Muscle of back (tissue), 11 donors: ENCODE data around the gene KLHL30. TPM values are rescaled to one million over a fixed set of nuclear protein-coding genes. Genes with fewer than 3 reads are reported as not detected.
"Not testable (repeated sequence)": the region's sequence is repeated elsewhere in the genome, so short reads cannot be mapped to it uniquely, and the experiment has no call there.

ENCODE experiments used
- DNase-seq, 3 donors: peaks; one replicate each; pipeline versions ENCODE4 v3.0.0 to v3.0.0-alpha.2; 2013
- polyA plus RNA-seq, 10 donors: library from polyadenylated mRNA; unstranded; fragments of 120-200 nt; gene quantifications; one replicate each; pipeline ENCODE4 v1.2.1, GENCODE V29; 2013; ENCODE audit not compliant: insufficient read length in 10 of 10

Gene KLHL30
- polyA plus RNA-seq, 10 donors = 6.7 to 21.4 (median 15.4) TPM

DNA sequence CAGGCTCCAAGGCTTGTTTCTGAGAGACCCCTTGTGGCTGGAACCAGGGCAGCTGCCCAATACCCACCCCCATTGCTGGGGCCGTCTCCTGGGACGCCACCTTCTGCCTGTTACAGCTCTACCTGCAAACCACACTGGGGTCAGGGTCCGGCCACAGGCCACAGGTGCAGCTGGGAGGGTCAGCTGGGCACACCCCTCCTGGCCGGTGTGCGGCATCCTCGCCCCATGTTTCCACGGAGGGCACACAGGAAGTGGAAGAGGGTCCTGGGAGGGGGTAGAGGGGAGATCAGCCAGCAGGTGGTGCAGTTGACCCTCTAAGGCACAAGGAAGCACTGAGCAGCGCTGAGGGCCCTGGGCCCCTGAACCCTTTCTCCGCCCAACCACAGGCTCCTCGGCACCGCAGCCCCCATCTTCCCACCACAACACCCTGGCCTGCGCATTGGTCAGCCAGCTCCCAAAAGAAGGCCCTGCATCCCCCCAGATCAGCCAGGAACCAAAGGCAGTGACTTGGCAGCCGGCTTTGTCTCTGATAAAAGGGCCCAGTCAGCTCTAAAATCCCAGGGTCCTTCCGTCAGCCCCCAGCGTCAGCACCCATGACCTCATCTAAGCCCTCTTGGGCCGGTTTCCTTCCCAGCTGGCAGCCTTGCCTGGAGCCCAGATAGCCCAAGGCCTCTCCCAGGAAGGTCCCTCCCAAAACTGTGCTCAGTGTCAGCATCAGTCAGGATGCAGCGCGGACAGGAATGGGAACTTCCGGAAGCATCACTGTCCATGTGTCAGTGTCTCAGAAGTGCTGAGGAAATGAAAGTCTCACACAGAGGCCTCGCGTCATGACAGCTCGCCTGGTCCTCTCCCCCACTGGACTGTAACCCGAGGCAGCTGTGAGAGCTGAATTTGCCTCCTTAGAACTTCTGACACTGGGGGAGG, 22.0 kb downstream of the KLHL30 start:
- no peak for DNase-seq

DNA sequence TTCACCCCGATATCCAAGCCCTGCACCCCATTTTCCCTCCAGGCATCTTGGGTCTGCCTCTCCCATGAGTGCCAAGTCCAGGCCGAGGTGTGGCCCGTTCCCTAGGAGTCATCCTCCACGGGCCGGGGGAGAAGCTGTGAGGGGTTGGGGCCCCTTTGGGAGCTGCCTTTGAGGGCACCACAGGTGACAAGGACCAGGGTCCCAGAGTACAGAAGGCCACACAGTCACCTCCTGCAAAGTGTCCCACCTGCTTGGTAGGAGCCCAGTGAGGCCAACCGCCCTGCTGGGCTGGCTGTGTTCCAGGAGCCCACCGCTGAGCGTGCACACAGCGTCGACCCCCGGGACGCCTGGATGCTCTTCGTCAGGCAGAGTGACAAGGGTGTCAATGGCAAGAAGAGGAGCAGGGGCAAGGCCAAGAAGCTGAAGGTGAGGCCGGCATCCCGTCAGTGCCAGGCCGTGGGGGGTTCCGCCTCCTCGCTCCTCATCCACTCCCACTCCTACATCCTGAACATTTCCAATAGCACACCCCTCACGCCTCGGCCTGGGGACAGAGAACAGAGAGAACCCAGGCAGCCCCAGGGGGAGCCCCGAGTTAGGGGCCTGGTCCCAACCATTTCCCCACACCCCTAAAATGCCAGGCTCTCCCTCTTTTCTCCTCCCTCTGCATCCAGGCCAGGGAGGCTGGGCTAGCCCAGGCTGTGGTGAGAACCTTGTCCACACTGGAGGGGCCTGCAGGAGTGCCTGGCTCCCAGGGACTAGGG, 23.0 kb downstream of the KLHL30 start:
- no peak for DNase-seq

DNA sequence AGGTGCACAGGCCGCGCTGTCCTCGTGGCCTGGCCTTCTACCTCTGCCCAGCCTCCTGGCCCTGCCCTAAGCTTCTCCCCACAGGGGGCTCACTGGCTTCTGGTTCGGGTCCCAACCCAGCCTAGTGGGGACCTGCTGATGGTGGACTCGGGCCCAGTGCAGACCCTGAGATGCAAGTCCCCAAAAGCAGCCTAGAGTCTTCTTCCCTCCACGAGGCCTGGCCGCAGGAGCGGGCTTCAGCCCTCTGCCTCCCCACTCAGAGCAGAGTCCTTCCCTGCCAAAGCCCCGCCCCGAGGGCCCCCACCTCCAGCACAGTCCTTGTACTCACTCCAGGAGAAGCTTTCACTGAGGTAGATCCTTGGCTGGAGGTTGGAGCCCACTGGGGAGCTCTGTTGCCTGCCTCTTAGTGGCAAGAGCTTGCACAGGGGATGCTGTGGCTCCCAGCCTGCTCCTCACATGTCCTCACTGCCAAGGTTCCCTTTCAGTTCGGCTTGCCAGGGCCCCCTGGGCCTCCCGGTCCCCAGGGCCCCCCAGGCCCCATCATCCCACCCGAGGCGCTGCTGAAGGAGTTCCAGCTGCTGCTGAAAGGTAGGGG, 23.9 kb downstream of the KLHL30 start:
- no peak for DNase-seq

DNA sequence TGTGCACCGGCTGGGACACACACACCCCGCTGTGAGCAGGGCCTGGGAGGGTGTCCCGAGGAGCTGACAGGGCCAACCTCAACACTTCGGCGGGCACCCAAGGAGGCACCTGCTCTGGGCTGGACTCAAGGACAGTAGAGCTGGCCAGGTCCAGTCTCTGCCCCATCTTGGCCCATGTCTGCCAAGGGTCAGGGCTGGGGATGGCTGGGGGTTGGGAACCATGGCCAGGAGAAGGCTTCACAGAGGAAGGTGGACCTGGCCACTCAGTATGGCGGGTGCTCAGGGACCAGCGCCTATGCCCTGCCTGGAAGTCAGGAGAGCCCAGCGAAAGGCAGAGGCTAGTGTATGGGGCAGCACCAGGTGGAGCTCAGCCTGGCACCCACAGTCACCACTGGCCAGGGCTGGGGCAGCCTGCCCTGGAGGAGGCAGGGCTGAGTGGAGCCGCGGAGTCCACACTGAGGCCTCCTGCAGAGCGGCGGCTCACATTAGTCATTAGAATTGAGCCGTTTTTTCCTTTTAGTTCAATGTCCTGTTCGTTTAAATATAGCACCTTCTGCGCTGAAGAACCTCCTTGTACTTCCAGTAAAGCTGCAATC, 24.5 kb downstream of the KLHL30 start:
- no peak for DNase-seq

DNA sequence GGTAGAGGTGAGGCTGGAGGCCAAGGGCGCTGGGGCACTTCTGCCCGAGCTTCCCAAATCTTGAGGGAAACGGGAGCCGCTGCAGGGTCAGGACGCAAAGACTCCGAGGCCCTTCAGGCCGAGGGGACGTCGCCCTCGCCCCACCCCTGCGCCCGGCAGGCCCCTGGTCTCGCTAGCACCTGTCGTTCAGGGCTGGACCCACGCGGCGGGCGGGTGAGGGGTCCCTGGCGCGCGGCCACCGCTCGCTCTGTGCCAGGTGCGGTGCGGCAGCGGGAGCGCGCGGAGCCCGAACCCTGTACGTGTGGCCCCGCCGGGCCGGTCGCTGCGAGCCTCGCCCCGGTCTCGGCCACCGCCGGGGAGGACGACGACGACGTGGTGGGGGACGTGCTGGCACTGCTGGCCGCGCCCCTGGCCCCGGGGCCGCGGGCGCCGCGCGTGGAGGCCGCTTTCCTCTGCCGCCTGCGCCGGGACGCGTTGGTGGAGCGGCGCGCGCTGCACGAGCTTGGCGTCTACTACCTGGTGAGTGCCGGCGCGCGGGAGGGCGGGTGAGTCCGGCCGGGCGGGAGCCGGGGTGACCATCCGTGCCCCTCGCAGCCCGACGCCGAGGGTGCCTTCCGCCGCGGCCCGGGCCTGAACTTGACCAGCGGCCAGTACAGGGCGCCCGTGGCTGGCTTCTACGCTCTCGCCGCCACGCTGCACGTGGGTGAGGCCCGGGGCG, 25.2 kb downstream of the KLHL30 start:
- DNase-seq = no peak

DNA sequence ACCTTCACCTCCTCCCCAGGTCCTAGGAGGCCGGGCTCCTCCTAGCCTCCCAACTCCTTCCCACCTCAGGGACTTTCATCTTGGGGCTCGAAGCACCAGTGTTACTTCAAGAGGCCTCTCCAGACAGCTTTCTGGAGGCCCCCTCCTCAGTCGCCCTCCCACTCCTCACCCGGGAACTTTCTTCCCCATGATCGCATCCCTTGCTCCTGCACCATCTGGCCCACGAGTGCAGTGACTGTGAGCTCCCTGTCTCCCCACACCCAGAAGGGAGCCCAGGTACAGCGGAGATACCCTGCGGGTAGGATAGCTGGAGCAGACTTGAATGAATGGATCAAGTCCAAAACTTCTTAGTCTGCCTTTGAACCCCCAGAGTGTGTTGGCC, 26.4 kb downstream of the KLHL30 start:
- DNase-seq = no peak

DNA sequence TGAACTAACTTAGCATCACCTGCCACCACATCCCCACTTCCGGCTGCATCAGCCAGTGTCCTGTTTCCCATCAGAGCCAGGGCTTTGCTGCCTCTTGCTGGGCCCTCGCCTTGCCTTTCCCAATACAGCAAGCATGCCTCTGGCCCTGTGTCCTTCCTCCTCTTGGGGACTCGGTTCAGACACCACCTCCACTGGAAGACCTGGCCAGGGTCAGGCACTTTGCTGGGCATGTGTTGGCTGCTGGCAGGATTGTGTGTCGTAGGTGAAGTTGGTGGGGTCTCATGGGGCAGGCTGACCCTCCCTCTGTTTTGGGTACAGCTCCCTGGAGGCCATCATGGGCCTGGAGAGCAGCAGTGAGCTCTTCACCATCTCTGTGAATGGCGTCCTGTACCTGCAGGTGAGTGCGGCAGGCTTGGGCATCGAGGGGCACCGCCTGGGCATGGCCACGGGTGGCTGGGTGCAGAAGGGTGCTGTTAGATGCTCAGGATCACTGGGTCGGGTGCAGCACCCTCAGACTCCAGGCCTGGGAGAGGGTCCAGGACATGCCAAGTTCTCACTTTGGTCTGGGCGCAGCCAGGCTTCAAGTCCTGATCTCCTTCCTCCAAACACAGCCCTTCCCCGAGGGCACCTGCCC, 26.9 kb downstream of the KLHL30 start:
- DNase-seq = no peak

DNA sequence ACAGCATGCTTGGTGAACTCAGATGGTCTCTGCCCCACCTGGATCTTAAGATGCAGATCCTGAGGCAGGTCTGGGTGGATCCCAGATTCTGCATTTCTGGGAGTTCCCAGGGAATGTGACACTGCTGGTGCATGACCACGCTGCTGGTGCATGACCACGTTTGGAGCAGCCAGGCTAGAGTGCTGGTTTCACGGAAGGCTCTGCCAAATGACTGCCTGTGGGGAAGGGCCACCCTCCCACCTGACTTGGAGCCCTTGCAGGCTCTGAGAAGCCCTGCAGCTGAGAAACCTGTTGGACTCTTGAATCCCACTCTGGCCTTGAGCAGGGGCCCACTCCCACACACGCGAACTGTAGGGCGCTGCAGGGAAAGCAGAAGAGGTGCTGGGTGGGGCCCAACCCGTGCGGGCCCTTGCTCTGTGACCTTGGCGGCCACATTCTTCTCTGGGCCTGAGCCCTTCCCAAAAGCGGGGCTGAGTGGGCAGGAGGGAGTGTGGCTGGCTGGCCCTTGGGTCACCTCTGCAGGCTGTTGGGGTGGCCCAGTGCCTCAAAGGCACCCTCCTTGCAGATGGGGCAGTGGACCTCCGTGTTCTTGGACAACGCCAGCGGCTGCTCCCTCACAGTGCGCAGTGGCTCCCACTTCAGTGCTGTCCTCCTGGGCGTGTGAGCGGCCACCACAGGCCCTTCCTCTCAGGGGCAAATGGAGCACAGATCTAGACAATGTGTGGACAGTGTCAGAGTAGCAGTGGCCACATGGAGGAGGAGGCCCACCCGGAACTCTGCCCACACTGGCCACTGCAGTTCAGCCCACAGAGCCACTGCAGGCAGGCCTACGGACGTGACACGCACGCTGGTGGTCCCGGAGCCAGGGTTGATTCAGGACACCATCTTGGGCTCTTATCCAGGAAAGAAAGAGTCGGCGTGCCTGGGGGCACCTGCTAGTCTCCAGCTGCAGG, 28.2 kb downstream of the KLHL30 start:
- no peak for DNase-seq

DNA sequence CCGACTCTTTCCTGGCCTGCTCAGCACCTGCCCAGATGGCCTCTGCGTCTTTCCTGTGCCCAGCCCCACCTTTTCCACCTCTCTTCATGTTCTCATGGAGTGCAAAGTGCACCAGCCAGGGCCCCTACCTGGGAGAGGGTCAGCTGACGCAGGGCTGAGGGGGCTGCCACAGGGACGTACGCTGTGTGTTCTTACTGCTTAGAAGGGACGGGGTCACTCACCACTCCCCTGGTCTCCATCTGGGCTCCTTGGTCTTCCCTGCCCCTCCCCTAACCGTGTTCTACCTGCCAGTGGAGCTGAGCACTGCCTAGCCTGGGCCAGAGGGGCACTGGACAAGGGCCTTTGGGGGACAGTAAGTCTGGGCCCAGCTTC, 28.9 kb downstream of the KLHL30 start:
- no peak for DNase-seq

DNA sequence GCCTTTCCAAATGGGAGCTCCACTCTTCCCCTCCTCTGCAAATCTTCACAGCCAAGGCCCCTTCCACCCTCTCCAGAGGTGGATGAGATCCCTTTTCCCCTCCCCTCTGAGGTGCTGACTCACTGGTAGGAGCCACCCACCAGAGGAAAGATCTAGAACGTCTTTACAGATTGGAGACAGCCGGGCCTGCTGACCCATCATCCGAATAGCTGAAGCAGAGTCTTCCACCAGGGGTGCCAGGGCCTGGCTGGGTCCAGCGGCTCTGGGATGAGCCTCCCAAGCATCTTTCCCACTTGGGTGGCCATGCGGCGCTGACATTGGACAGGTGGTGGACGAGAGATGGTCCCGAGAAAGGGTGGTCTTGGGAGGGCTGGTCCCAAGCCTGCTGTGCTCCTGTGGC, 29.3 kb downstream of the KLHL30 start:
- no peak for DNase-seq

DNA sequence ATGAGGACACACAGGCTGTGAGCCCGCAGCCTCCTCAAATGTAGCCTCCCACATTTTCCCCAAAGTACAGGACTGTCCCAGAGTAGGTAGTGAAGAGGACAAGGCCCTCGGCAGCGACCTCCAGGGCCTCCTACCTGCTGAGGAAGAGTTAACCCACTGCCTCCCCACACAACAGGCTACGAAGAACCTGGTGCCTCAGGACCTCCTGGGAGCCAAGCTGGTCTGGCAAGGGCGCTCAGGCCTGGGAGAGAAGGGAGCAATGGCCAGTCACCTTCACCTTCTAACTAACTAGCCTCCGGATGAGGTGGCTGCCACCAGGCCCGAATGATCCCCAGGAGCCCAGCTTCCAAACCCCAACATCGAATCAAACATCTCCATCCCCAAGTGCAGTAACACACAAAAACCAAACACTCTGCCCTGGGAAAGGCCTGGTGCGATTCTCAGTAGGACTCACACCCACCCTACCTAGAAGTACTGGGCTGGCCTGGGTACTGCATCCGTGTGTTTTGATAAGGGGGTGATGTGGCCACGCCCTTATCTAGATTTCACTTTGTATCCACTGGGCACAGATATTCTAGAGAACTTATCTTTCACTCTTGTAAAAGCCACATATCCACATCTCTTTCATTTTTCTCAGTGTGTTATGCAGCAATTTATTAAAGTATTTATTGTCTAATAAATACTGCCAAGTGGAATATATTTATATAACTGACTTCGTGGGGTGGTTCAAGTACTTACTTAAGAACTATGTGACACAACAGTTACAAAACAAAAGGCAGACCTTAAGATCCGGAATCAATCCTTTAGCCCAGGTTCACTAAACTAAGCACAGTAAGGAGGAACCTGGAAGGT, 30.0 kb downstream of the KLHL30 start:
- DNase-seq = no peak

DNA sequence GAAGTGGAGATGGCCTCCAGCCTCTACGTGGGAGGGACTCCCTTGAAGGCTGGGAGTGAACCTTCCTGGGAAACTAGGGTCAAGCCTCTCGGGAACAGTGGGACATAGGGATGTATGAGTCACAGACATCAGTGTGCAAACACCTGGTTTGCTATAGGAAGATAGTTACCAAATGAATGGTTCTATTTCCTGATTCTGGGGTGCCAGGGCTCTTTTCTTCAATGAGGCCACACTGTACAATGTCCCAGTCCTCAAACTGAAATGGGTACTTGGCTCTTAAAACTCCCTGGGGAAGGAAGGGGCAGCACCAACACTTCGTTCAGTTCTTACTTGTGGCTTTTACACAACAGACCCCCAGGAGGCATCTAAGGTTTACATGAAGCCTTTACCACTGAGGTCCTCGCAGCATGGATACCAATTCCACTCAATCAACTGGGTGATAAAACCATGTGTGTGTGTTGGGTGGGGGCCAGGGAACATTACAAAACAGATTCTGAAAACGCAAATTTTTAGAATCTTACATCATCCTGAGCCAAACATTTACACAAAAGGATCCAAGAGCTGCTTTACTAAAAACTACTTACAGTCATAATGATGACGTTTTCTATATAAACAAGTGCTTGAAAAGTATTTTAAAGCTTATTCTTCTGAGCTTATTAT, 30.7 kb downstream of the KLHL30 start:
- peak in 1 of 3 donors; percentile 87 for DNase-seq

DNA sequence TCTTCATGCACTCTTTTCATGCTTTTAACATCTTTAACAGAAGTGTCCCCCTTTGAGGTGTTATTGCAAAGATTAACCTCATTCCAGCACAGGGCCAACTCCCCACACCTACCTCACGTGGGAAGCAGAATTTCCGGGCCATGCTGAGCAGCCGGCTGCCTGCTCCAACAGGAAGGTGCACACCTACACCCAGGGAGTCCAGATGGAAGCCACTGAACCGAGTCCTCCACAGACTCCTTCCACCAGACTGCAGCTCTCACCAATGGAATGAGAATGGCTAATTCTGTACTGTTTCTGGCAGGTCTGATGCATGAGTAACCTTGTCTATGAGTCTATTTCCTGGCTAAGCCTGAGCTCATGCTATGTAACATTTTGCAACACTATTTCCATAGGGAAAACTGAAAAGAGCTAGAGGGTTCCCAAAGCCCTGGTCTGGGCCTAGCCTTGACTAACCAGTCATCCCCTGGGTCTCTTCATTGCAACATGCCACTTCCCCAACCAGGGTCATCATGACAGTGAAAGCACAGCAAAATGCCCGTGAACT, 31.3 kb downstream of the KLHL30 start:
- peak in 1 of 3 donors; percentile 92 for DNase-seq

DNA sequence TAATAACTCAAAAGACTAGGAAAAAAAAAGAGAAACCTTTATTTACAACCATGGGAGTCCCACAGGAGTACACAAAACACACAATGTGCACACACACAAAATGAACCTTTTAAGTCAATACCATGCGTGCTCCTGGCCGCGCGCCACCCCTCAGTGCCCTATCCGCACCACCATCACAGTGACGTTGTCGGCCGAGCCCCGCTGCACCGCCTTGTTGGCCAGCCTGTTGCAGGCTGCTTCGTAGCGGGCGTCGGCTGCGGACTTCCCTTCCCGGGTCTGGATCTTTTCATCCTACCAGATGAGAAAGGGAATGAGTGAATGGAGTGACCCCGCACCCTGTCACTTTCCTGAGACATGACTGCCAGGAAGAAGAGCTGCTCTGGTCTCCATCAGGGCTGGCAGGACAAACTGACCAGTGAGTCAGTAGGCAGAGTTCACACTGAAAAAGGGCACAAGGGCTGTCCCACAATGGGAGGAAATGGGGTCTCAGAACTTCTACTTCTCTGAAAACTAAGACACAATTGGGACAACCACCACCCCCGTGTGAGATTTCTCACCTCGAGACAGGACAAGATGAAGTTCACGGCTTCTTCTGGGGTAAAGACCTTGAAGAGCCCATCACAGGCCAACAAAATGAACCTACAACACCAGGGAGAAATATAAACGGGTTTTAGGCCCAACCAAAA, 32.1 kb downstream of the KLHL30 start:
- DNase-seq = no peak

DNA sequence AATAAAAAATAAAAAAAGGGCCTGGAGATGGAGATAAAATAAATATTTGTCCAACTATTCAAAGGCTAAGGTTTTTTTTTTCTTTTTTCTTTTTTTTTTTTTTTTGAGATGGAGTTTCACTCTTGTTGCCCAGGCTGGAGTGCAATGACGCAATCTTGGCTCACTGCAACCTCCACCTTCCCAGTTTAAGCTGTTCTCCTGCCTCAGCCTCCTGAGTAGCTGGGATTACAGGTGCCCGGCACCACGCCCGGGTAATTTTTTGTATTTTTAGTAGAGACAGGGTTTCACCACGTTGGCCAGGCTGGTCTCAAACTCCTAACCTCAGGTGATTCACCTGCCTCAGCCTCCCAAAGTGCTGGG, 32.6 kb downstream of the KLHL30 start:
- DNase-seq = not testable (repeated sequence)

DNA sequence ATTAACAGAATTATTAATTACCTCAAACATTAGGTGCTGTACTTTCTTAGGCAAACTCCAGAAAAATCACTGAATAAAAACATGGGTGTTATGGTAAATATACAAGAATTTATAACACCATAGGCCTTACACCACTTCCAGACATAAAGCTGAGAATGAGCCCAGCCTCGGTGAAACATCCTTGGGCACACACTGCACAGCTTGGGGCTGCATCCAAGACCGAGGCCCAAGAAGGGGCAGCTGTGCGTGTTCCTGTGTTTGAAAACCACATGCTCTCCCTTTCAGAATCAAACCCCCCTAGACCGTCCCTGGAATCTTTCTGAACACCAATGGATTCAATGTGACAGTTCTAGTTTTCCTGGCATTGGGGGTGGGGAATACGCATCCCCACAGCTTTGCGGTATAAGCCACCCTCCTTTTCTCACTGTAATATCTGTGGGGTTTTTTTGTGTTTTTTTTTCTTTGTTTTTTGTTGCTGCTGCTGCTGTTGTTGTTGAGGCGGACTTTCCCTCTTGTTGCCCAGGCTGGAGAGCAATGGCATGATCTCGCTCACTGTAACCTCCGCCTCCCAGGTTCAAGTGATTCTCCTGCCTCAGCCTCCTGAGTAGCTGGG, 33.2 kb downstream of the KLHL30 start:
- no peak for DNase-seq

DNA sequence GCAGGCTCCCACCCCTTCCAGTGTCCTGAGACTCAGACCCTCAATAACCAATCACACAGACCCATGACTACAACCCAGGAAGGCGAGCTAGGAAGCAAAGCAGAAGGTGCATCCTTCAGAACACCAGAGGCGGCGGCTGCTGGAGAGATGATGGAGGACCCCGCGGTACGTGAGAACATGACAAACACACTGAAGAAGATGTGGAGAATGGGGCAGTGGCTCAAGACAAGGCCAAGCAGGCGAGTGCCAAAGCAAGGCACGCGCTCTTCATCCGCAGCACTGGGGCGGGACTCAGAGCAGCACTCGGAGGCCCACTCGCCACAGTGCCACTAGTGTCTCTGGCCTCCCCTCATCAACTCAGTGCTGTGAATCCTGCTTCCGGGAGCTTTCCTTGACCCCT, 34.0 kb downstream of the KLHL30 start:
- no peak for DNase-seq
